Neural crest cell (in vitro differentiated cells): ENCODE results near the gene HPD. TPM values are rescaled to one million over a fixed set of nuclear protein-coding genes. Genes with fewer than 3 reads are reported as not detected.
"Not testable (repeated sequence)": the region's sequence is repeated elsewhere in the genome, so short reads cannot be mapped to it uniquely, and the experiment has no call there.

Experiments
- DNase-seq: peaks from one replicate; pipeline ENCODE4 v3.0.0; 2021; ENCODE audit warnings: low read depth, mixed read lengths, low spot score
- H3K27ac Mint-ChIP-seq: one replicate; pipeline ENCODE4 v1.8.0; 2021; ENCODE audit warnings: mild to moderate bottlenecking, mixed read lengths; ENCODE audit not compliant: unreplicated experiment
- H3K27me3 Mint-ChIP-seq: 2 replicates; pipeline ENCODE4 v1.8.0; 2021; ENCODE audit warnings: low read depth, mild to moderate bottlenecking, mixed read lengths
- H3K36me3 Mint-ChIP-seq: 2 replicates; pipeline ENCODE4 v1.8.0; 2021; ENCODE audit warnings: low read depth, mild to moderate bottlenecking, mixed read lengths
- H3K4me1 Mint-ChIP-seq: 2 replicates; pipeline ENCODE4 v1.8.0; 2021; ENCODE audit warnings: mixed read lengths
- H3K4me3 Mint-ChIP-seq: one replicate; pipeline ENCODE4 v1.8.0; 2021; ENCODE audit warnings: mild to moderate bottlenecking, mixed read lengths
- H3K9me3 Mint-ChIP-seq: 2 replicates; pipeline ENCODE4 v1.8.0; 2021; ENCODE audit warnings: mixed read lengths
- total RNA-seq: library from RNA; stranded (reverse); gene quantifications from 2 replicates; pipeline ENCODE4 v1.2.1, GENCODE V29; 2021
- TF ChIP-seq, protein P1 (sequence below): fragments of 200-600 bp; sonication (generic); conservative IDR thresholded peaks from 2 replicates; pipeline ENCODE4 v1.5.0; 2021; ENCODE audit warnings: antibody characterized with exemption, mild to moderate bottlenecking

Gene HPD
- total RNA-seq, 1 donor from 2014 or later: 0.21 TPM

DNA sequence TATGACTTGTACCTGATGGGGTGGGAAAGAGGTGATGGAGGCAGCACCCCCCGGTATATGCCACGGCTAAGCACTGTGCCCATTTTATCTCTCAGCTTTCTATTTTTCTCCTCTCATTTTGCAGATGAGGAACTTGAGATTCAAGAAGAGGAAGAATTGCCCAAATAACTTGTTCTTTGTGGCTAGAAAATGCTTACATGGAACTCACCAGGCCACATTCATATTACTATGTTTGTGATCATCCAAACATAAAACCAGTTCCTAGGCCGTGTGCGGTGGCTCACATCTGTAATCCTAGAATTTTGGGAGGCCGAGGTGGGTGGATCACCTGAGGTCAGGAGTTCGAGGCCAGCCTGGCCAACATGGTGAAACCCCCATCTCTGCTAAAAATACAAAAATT is 15.4 kb upstream of the HPD start:
- Mint-ChIP-seq H3K9me3 (no peaks in the 10 kb centered on the region), H3K4me3 (no peak overlapping the region), H3K36me3 (no peaks in the 10 kb centered on the region), H3K27me3 (no peaks in the 10 kb centered on the region), H3K4me1 (no peaks in the 10 kb centered on the region), H3K27ac (no peak overlapping the region)
- TF ChIP-seq, protein P1, sequence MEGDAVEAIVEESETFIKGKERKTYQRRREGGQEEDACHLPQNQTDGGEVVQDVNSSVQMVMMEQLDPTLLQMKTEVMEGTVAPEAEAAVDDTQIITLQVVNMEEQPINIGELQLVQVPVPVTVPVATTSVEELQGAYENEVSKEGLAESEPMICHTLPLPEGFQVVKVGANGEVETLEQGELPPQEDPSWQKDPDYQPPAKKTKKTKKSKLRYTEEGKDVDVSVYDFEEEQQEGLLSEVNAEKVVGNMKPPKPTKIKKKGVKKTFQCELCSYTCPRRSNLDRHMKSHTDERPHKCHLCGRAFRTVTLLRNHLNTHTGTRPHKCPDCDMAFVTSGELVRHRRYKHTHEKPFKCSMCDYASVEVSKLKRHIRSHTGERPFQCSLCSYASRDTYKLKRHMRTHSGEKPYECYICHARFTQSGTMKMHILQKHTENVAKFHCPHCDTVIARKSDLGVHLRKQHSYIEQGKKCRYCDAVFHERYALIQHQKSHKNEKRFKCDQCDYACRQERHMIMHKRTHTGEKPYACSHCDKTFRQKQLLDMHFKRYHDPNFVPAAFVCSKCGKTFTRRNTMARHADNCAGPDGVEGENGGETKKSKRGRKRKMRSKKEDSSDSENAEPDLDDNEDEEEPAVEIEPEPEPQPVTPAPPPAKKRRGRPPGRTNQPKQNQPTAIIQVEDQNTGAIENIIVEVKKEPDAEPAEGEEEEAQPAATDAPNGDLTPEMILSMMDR: no peak
- no peak for DNase-seq

DNA sequence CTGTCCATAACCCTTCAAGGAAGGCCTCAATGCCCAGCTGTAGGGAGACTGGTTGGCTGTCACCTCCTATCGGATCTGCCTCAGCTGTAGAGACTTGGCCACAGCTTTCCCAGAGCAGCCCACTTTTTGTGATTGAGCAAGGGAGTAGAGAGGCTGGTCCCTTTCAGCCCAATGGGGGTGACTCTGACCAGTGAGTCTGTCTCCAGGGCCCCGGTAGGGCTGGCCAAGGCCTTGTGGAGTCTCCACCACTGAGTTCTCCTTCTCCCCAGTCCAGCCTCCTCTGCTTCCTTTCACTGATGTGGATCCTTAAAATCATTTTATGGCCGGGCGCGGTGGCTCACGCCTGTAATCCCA is 14.5 kb upstream of the HPD start:
- no peaks in the 10 kb centered on the region for H3K4me1 Mint-ChIP-seq
- DNase-seq: no peak
- TF ChIP-seq, protein P1: no peak
- H3K27ac Mint-ChIP-seq: no peak overlapping the region
- H3K4me3 Mint-ChIP-seq: no peak overlapping the region
- no peaks in the 10 kb centered on the region for H3K27me3 Mint-ChIP-seq
- H3K36me3 Mint-ChIP-seq: no peaks in the 10 kb centered on the region
- no peaks in the 10 kb centered on the region for H3K9me3 Mint-ChIP-seq

DNA sequence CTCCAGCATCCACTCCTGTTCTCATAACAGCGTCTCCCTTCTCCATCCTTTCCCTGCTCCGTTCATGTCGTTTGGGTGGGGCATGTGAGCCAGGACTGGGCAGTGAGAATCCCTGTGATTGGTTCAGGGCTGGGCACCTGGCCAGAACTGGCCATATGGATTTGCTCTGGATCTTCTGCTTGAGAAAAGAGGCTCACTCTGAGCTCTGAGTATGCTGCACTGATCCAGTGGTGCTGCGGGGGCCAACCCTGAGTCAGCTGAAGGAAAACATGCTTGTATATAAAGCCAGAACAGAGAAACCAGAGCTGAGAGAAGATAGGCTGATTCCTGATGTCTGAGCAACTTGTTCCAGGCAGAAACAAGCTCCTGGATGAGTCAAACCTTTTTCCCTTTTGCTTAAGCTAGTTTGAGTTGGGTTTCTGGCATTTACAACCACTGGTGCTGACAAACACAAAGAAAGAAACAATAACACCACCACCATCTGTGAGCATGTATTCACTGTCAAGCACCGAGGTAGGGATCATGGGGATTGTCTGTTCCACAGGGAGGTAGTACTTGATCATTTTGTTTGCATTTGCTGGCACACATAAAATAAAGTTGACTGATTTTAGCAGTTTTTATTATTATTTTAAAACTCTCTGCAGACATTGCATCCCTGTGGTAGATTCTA is 14.0 kb upstream of the HPD start:
- no peaks in the 10 kb centered on the region for H3K4me1 Mint-ChIP-seq
- no peak overlapping the region for H3K27ac Mint-ChIP-seq
- no peaks in the 10 kb centered on the region for H3K27me3 Mint-ChIP-seq
- TF ChIP-seq, protein P1: no peak
- H3K36me3 Mint-ChIP-seq: no peaks in the 10 kb centered on the region
- no peak overlapping the region for H3K4me3 Mint-ChIP-seq
- no peak for DNase-seq
- H3K9me3 Mint-ChIP-seq: no peaks in the 10 kb centered on the region

DNA sequence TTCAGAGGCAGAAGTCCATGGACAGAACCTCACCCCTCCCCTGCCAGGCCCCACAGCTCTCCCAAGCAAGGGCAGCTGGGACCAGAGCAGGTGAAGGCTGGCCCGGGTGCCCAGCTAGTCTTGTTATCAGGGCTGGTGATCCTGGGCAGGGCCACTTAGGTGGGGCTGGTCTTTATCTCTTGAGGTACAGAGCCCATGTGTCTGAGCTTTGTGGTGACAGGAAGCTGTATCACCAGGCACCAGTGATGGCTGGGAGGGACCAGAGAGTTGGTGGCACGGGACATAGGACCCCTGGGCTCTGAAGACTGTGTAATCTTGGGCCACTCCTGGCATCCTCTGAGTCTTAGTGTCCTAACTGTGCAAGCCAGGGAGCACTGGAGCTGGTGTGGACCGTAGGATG is 12.8 kb upstream of the HPD start:
- Mint-ChIP-seq H3K9me3 (no peaks in the 10 kb centered on the region), H3K4me1 (no peaks in the 10 kb centered on the region), H3K27me3 (no peaks in the 10 kb centered on the region), H3K36me3 (no peaks in the 10 kb centered on the region), H3K27ac (no peak overlapping the region), H3K4me3 (no peak overlapping the region)
- TF ChIP-seq, protein P1: no peak
- no peak for DNase-seq

DNA sequence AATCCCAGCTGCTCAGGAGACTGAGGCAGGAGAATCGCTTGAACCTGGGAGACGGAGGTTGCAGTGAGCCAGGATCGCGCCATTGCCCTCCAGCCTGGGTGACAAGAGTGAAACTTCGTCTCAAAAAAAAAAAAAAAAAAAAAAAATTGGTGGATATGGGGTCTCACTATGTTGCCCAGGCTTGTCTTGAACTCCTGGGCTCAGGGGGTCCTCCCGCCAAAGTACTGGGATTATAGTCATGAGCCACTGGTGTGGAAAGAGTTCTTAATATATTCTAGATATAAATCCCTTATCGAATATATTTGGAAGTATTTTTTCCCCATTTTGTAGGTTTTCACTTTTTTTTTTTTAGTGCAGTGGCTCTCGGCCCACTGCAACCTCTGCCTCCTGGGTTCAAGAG is 10.6 kb upstream of the HPD start:
- not testable (repeated sequence) for H3K4me1 Mint-ChIP-seq, DNase-seq, H3K9me3 Mint-ChIP-seq, H3K27ac Mint-ChIP-seq, H3K27me3 Mint-ChIP-seq, H3K36me3 Mint-ChIP-seq, H3K4me3 Mint-ChIP-seq

DNA sequence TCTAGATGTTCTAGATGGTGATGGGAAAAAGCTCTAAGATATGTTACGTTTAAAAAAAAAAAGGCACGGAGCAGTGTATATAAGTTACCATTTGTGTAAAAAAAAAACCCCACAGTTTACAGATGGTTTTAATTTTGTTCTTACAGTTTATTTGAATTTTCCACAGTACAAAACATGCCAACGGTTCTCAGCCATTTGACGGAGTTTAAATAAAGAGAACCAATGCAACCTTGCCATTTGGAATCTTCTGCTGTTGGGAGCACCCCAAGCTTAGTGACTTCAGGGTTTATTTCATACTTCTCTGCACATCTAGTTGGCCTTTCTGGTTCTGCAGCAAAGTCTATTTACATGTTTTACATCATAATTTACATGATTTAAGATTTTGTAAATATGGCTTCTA is 7.7 kb upstream of the HPD start:
- Mint-ChIP-seq H3K27ac (no peak overlapping the region), H3K36me3 (no peaks in the 10 kb centered on the region), H3K27me3 (no peaks in the 10 kb centered on the region), H3K9me3 (no peaks in the 10 kb centered on the region), H3K4me1 (peaks cover 10% of the 10 kb centered on the region), H3K4me3 (no peak overlapping the region)
- DNase-seq: no peak
- TF ChIP-seq, protein P1: no peak
